T1000 (cell line): ENCODE measurements around the gene SLC38A2.
A peak's percentile ranks its signal among the peaks of the same experiment; 100 is the strongest.
"Not testable (repeated sequence)": the region's sequence is repeated elsewhere in the genome, so short reads cannot be mapped to it uniquely, and the experiment has no call there.

Experiments
- DNase-seq: peaks from one replicate; lab custom pipeline; 2025; ENCODE audit warnings: mixed read lengths; lab: John Stamatoyannopoulos, UW

Gene SLC38A2

DNA sequence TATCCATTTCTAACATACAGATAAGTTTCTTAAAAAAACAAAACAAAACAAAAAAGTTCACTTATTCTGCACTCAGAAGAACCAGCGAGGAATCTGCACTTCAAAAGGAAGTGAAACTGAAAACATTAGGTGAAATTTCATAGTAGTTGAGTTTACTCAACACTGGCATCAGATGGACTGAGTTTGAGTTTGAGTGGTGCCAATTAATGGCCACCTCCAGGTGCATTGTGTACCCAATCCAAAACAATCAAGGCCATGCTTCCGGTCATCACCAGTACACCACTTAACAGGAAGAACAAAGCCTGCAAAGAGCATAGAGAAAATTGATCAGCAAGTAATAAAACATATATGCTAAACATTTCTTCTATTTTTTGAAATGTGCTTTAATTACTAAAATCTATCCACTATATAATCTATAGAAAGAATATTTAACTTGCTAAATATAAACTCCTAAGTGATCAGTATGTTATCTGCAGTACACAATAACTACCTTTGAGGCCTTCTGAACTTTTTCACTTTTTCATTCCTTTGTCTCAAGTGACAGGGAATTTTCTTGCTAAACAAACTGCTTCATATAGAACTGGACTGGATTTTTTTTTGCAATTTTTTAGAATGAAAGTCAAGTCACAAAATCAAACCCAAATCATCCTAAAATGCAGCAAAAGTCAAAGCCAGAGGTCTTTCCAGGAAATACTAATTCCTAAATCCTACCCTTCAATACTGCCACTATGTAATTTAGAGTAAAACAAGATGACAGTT is 11.5 kb downstream of the SLC38A2 start:
- no peak for DNase-seq

DNA sequence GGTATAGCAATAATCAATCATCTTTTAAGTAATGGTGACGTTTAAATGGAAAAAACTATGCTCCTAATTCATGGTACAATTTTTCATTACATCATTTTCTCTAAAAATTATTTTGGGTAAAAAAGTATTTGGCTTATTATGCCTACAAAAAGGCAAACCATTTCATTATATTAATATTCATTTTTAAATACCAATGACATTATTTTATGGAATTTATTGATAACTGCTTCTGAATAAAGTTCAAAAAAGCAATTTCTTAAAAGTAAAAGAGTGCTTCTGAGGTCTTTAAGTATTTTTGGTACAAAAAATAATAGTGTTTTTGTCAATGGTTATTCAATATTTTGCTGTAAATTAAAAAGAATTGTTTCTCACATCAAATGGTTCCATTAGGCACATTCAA is 12.2 kb downstream of the SLC38A2 start:
- DNase-seq: no peak

DNA sequence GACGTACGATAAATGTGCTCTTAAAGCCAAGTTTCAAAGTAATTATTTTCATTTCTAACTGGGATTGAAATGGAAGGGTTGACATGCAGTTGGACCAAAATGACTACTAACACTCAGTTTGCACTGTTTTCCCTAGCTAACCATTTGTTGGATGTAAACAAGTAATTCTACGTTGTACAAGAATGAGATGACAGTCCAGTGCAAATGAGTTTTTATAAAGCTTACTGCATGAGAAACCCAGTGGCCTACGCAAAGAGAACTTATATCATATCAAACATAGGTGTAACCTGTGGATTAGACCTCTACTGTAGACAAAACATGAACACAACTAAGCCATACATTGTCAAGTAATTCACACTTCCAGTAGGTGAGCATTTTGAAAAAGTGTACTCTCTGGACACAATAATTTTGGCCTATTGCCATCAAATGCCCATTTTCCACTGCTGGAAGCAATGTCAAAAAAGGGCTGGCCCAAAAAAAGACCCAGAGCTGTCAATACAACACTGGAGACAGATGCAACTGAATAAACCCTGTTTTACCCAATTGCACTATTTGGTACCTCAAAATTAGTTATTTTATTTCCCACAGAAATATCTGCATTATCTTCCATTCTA is 12.8 kb downstream of the SLC38A2 start:
- no peak for DNase-seq

DNA sequence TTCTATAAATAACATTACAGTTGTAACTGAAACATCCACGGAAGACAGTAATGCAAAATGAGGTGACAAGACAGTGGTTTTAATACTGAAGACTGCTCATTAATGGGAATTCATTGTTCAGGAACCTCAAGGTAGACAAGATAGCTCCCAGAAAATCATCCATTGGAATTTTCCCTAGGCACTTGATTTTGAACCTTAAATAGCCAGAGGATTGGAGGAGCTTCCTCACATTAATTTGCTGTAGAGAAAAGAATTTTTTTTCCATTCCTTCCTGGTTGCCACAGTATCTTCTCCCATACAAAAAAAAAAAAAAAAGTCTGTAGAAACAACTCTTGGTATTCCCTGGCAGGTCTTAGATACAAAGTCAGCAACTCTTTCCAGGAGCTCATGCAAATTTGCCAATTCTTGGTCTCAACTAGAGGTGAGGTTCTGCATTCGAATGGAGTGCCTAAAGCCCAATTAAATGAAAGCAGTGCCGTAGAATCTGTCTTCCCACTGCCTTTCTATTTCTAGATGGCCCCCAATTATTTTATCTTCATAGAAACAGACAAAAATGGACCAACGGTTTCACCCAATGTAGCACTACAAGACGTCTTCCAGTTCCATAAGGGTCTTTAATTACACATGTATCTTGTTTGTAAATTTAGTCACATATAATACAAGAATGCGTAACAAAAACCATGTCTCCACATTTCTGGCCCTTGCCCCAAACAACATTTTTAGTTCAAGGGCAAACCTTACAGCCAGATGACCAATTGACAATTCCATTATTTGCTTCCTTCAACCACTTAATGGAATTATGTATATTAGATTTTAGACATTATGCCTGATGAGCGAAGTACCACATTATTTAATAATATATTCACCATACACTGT is 13.5 kb downstream of the SLC38A2 start:
- DNase-seq: no peak

DNA sequence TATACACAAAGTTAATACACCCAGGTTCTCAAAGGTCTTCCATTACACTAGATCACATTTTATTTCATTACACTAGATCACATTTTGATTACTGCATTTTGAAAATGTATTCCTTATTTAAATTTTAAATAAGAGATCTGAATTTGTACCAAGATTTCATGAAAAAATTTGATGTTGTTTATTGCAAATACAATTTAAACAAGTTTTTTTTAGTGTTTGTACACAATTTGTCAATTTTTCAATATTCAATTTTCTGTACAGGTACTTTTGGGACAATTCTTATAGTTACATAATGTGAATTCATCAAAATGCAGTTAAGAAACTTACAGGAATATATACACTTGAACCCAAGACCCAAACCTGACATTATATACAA is 14.3 kb downstream of the SLC38A2 start:
- DNase-seq: no peak

DNA sequence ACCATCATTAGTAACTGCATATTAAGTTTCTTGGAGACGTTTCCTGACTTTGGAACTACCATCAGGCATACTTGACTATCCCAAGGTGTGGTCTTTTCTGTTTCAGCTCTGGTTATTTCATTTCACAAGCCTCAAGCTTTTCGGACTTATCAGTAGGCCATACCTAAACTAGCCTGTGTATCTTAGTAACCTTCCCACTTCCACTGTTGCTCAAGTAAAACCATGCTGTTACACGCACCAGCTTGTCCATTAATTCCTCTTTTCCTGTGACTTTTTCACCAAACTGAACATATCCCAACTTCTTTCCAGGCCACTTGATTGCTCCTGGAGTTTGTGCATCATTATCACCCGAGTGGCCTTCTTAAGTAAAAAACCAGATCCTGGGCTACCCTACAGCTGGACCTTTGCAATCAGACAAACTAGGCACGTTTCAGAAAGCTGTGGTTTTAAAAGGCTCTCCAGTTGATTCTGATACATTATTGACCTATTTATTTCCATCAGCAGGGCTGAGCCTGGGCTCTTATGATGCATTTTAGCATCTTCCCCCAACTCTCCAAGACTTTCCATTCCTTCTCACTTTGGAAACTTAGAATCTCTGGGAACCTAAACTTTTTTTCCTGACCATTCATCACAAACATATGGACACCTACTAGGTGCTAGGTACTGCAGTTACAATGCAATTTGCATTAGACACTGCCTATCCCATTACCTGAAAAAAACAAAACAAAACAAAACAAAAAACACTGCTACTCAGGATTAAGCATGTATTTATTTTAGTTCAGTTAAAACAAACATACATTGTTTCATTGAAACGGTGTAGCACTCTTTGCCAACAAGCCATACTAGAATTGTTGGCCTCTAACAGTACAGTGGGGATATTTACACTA is 14.9 kb downstream of the SLC38A2 start:
- no peak for DNase-seq

DNA sequence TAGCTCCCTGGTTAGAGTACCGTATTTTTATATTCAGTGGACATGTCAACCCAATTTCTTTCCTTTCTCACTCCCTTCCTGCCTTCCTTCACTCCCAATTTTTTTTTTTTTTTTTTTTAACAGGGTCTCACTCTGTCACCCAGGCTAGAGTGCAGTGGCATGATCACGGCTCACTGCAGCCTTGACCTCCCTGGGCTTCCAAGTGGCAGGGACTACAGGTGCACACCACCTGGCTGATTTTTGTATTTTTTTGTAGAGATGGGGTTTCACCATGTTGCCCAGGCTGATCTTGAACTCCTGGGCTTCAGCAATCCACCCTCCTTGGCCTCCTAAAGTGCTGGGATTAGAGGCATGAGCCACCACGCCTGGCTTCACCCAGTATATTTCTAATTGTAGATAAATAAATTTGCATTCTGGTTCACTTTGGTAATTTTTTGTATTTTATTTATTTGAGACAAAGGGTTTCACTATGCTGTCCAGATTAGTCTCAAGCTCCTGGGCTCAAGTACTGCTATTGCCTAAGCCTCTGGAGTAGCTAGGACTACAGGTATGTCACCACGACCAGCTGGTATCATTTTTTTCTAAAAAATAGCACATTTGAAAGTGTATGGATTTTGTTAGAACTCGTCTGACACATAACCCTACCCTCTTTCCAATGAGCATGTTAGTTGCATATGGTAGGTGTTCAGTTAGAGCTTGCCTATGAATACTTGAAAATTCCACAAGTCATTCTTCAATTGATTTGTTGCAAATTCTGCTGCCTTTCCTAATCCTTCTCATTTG is 15.7 kb downstream of the SLC38A2 start:
- no peak for DNase-seq

DNA sequence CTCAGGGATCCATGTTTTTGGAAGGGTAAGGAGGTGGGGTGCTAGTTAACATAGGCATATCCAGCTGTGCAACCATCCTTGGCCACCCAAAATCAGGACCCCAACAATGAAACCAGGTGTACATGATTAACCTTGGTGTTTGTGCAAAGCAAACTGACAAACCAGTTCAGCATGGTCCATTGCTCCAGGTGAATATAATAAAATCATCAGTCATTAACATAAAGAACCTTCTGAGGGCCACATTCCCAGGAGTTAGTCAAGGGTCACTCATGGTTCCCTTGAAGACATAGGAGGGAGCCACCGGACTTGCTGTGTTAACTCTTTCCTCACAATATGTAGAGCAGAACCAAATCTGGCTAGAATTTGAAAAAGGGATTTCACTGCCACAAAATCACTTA is 17.8 kb downstream of the SLC38A2 start:
- no peak for DNase-seq

DNA sequence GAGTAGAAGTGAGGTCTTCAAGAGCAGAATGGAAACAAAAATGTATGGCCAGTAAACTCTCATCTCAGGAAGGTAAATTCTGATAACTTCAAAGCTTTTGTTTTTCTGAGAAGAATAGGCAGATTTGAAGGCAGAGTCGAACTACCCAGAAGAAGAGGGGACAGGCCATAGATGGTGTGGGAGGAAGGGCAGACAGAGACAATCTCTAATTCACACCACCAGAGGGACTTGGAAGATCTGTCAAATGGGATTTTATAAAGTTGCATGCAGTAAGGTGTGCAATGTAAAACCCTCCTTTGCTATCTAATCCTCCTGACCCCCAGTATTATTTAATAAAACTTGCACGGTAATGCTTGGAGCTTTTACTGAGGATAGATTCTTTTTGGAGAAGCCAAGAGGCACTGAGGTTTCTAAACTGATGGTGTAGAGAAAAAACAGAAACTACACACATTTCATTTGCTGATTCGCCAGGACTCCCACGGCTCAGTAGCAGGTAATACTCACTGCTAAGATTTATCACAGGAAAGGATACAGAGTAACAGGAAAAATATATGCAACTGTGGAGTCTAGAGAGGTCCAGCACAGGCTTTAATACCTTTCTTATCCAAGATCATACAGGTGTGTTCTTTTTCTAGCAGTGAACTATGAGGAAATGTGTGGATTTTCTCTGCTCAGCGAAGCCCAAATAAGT is 18.3 kb downstream of the SLC38A2 start:
- DNase-seq: no peak

DNA sequence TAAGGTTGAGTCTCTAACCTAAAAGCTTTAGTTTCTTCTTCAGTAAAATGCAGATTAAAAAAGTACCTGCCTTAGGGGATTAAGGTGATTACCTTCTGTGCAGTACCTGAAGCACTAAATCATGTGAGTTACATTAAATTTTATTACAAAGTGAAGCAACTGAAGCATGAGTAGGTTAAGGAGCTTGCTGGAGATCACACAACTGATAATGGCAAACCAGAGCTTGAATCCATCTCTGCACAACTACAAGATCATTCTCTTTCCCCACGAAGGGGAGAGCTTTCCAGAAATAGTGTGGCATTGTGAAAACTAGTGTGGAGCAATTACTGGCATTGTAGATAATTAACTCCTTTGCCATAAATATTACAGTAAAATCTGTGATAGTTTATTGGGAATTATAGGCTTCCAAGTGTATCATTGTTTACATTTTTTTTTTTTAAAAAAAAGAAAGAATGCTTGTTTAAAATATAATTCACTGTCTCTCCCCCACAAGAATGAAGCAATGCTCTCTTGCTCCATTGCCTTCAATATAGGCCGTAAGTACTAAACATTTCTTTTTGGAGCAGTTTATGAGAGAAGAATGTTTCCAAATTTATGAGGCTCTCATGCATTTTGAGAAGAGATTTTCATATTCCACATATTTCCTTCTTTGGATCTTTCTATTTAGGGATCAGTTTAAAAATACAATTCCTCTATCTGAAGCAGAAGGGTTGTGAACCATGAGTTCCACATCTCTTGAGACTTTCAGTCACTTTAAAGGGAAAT is 20.5 kb downstream of the SLC38A2 start:
- no peak for DNase-seq

DNA sequence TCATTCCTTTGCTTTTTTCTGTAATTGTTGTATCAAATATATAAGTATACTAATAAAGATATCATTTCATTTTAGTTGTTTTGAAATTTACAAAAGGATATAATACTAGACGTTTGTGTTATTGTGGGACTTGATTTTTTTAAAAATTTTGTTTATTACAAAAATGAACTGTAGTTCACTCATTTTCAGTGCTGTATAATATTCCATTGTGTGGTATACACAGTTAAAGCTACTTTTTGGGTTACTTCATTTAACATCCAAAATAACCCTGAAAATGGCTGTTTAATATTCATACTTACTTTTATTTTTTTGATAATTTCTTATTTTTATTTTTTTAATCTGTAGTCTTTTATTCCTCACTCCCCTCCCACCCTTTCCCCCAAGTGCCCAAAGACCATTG is 21.4 kb downstream of the SLC38A2 start:
- DNase-seq: no peak

DNA sequence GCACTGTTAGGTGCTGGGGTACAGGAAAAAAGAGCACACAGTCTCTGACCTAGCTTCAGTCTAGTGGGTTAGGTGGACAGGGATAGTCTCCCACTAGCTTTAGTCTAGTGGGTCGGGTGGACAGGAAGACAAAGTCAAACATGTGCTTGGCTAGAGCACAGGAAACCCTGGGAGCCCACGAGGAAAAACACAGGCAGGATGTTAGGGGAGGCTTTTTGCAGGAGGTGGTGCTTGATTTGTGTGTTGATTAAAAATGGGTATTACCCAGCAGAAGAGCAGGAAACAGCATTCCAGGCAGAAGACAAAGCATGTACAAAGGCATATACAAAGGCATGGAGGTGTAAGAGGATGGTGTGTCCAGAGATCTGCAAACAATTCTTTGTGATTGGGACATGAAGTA is 23.3 kb downstream of the SLC38A2 start:
- no peak for DNase-seq

DNA sequence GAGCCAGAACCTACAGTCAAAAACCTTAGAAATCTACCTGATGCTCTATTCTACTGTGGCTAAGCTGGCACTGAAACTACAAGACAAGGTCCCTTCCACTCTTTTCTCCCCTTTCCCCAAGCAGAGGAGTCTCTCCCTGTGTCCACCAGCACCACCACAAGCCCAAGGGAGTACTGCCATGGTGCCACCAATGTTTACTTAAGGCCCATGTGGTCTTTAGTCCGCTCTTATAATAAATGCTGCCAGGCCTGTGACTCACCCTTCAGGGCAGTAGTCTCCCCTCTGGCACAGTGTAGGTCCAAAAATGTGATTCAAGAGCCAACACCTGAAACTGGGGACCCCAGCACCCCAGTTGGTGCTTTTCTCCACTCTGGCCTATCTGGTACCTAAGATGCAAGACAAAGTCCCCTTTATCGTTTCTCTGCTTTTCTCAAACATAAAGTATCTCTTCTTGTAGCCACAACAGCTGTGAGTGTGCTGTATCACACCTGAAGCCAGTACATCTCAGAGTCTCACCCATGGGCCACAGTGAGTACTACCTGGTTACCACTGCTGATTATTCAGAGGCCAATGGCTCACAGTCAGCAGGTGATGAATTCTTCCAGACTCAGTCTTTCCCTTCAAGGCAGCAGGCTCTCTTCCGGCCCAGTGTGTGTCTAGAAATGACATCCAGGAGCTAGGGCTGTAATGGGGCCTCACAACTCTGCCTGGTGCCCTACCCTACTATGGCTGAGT is 29.3 kb downstream of the SLC38A2 start:
- no peak for DNase-seq

DNA sequence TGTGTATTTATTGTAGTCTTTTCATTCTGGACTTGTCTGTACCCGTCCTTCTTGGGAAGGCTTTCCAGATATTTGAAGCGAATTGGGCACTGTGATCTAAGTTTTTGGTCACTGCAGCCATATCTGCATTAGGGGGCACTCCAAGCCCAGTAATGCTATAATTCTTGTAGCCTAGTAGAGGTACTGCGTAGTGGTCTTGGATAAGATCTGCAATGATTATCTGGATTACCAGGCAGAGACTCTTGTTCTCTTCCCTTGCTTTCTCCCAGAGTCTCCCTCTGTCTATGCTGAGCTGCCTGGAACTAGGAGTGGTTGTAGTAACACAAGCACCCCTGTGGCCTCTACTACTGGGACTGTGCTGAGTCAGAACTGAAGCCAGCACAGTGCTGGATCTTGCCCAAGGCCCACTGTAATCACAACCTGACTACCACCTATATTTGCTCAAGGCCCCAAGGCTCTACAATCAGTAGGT is 30.0 kb downstream of the SLC38A2 start:
- peak; percentile 56 for DNase-seq

DNA sequence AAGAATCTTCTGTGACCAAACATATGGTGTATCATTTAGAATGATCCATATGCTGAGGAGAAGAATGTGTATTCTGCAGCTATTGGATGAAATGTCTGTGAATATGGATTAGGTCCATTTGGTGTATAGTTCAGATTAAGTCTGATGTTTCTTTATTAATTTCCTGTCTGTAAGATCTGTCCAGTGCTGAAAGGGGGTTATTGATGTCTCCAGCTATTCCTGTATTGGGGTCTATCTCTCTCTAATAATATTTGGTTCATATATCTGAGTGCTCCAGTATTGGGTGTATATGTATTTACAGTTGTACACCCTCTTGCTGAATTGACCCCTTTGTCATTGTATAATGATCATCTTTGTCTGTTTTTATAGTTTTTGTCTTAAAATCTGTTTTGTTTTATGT is 33.5 kb downstream of the SLC38A2 start:
- DNase-seq: no peak

DNA sequence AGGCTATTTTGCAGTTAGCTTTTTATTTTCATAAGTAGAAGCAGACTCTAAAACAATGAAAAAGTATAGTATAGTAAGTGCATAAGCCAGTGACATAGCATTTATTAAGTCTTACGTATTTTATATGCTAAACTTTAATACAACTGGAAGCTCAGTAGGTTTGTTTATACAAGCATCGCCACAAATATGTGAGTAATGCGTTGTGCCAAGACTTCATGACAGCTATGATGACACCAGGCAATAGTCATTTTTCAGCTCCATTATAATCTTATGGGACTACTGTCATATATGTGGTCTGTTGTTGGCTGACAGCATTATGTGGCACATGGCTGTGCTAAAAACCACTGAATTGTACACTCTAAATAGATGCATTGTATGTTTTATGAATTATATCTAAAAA is 40.3 kb downstream of the SLC38A2 start:
- DNase-seq: no peak

DNA sequence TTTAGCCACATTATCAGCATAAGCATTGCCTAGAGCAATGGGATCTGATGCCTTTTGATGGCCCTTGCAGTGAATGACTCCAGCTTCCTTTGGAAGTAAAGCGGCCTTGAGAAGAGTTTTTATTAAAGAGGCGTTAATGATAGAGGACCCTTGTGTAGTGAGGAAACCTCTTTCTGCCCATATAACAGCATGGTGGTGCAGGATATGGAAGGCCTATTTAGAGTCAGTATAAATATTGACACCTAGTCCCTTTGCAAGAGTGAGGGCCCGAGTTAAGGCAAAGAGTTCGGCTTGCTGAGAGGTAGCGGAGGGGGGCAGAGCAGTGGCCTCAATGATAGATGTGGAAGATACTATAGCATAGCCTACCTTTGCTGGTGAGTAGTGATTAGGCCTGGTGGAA is 47.5 kb downstream of the SLC38A2 start:
- DNase-seq: not testable (repeated sequence)

DNA sequence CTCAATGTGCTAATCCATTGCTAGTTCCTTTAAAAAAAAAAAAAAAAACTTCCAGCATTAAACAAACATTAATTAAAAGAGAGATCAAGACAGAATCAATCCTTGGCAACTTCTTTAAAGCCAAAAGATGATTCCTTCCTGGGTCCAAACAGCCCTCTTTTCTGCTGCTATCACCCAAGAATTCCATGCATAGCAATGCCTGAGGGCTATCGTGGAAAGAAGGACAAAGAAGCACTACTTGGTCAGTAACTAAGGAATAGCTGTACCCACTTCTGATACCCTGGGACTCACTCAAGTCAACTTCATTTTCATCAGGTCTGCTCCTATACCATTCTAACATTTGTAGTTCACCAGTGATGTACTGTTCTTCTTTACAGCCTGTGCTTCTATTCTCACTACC is 51.8 kb downstream of the SLC38A2 start:
- DNase-seq: no peak

DNA sequence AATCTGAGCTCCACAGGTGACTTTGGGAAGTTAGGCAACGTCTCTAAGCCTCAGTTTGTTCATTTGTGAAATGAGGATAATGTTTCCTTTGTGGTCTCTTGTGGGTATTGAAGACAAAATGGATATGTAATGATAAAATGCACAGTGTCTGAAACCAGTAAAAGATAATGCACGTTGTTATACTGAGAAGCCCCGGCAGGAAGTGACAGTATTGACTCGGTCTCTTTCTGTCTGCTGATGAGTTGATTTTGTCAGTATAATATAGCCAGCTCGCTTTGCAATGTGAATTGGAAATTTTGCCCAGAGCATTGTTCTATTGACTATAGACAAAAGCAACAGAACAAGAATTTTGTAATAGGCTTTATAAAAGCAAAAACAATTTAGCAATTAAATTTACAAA is 54.5 kb downstream of the SLC38A2 start:
- DNase-seq: no peak
